ENCODE measurements around the gene PTPRB.

PTPRB gene

GRCh38 chr12:70604662-70605061, 32.6 kb downstream of the PTPRB start:
- Histone ChIP-seq H3K4me1 (no peaks in the 10 kb centered on the region), H3K9me3 (no peaks in the 10 kb centered on the region), H3K27me3 (no peaks in the 10 kb centered on the region; the same call in 1 of the 2 replicates), H3K4me3 (ENCODE audit: low read depth, low read length) (no peak overlapping the region), H3K36me3 (peaks cover 15% of the 10 kb centered on the region)
- no peak for TF ChIP-seq CTCF (IDR thresholded peaks at IDR 0.05; ENCODE audit: low read depth, low read length)
- DNase-seq, result no peak

- no peaks in the 10 kb centered on the region for H3K4me1 ChIP-seq
- no peak for TF ChIP-seq CTCF (IDR thresholded peaks at IDR 0.05; ENCODE audit: low read depth, low read length)
- no peaks in the 10 kb centered on the region for H3K27me3 ChIP-seq
- H3K4me3 ChIP-seq (ENCODE audit: low read depth, low read length), result no peak overlapping the region
- peaks cover 10% of the 10 kb centered on the region for H3K36me3 ChIP-seq
- DNase-seq, result no peak
- H3K9me3 ChIP-seq, result no peaks in the 10 kb centered on the region
These were observed 34.2 kb downstream of the PTPRB start for GRCh38 chr12:70603044-70603443.

- H3K36me3 ChIP-seq, result peaks cover 12% of the 10 kb centered on the region
- TF ChIP-seq CTCF (IDR thresholded peaks at IDR 0.05; ENCODE audit: low read depth, low read length), result no peak
- no peak overlapping the region for H3K4me3 ChIP-seq (ENCODE audit: low read depth, low read length)
- H3K9me3 ChIP-seq, result no peaks in the 10 kb centered on the region
- no peaks in the 10 kb centered on the region for H3K4me1 ChIP-seq
- H3K27me3 ChIP-seq, result no peaks in the 10 kb centered on the region
- DNase-seq, result no peak
These were observed 38.6 kb downstream of the PTPRB start for GRCh38 chr12:70598467-70599193.

GRCh38 chr12:70592664-70593063, 44.6 kb downstream of the PTPRB start:
- Histone ChIP-seq H3K27me3 (no peaks in the 10 kb centered on the region), H3K9me3 (no peaks in the 10 kb centered on the region), H3K4me3 (ENCODE audit: low read depth, low read length) (no peak overlapping the region), H3K36me3 (peaks cover 22% of the 10 kb centered on the region), H3K4me1 (no peaks in the 10 kb centered on the region)
- no peak for DNase-seq
- TF ChIP-seq CTCF (IDR thresholded peaks at IDR 0.05; ENCODE audit: low read depth, low read length), result no peak

- DNase-seq, result no peak
- Histone ChIP-seq H3K9me3 (no peaks in the 10 kb centered on the region), H3K27me3 (no peaks in the 10 kb centered on the region), H3K4me3 (ENCODE audit: low read depth, low read length) (no peak overlapping the region), H3K4me1 (no peaks in the 10 kb centered on the region), H3K36me3 (peaks cover 32% of the 10 kb centered on the region)
- no peak for TF ChIP-seq CTCF (IDR thresholded peaks at IDR 0.05; ENCODE audit: low read depth, low read length)
These were observed 46.5 kb downstream of the PTPRB start for GRCh38 chr12:70590549-70591226.

- peak; percentile 76 for DNase-seq
- peak; percentile 86 for TF ChIP-seq CTCF (IDR thresholded peaks at IDR 0.05; ENCODE audit: low read depth, low read length)
- Histone ChIP-seq H3K36me3 (peaks cover 36% of the 10 kb centered on the region), H3K4me1 (no peaks in the 10 kb centered on the region), H3K9me3 (no peaks in the 10 kb centered on the region; the same call in 1 of the 2 replicates), H3K27me3 (no peaks in the 10 kb centered on the region), H3K4me3 (ENCODE audit: low read depth, low read length) (no peak overlapping the region)
These were observed 47.2 kb downstream of the PTPRB start for GRCh38 chr12:70590051-70590450.

Measured in BE2C (cell line).